Superior temporal gyrus (tissue), 1 donor: ENCODE results near the gene ZNF536.
"Not testable (repeated sequence)": the region's sequence is repeated elsewhere in the genome, so short reads cannot be mapped to it uniquely, and the experiment has no call there.

ENCODE experiments used
- DNase-seq: peaks from one replicate; pipeline ENCODE4 v3.0.0-alpha.2; 2016; ENCODE audit errors: extremely low spot score

Gene ZNF536

DNA sequence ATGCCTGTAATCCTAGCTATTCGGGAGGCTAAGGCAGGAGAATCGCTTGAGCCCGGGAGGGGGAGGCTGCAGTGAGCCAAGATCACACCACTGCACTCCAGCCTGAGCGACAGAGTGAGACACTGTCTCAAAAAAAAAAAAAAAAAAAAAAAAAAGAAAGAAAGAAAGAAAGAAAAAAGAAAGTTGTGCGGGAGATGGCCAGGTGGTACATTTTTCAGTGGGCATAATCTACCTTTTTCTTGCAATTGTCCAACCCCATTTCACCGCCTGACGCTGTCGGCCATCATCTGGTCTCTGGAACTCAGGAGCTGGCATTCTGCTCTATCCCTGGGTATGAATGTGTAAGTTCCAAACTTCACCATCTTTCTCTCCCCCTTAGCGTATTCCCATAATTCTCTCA is 73.9 kb downstream of the ZNF536 start:
- not testable (repeated sequence) for DNase-seq

DNA sequence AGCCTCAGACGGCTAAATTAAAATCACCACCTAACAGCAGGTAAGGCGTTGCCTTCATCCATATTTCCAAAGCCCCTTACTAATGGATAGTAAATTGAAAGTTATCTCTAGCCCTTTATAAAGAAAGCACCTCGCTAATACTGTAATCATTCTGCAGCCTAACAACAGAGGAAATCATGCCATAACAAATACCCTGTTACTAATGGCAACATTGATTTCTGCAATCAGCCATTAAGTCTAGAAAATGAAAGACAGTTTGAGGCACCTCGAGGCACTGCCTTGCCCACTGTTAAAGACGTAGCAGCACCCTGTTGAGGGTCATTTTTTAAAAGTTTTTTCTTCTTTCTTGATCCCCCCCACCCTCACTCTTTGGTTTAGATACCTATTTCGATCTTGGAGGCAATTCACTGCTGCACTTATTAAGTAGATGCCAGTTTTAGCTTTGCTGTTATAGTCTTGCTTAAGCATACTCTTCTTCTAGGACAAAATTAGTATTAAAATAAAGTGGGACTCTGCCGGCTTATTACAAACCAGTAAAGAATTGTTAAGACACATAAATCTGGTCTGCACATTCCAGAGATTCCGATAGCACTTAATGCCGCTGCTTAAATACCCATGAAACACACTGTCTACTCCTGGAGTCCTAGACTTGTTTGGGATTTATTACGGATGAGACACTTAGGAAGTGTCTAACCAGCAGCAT is 74.8 kb downstream of the ZNF536 start:
- no peak for DNase-seq

DNA sequence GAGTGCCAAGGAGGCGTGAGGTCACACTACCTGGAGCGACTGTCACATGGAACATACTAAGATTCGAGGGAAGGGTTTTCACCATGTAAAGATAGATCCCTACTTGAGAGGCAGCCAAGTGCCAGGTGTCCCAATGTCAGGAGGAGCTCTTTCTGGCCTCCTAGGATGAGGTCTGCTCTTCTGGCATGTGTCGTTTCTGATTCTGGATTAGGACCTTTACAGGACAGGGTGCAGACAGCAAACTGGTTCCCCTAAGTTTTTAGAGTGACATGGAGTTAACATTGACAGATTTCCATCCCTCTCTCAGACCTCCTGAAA is 75.3 kb downstream of the ZNF536 start:
- no peak for DNase-seq

DNA sequence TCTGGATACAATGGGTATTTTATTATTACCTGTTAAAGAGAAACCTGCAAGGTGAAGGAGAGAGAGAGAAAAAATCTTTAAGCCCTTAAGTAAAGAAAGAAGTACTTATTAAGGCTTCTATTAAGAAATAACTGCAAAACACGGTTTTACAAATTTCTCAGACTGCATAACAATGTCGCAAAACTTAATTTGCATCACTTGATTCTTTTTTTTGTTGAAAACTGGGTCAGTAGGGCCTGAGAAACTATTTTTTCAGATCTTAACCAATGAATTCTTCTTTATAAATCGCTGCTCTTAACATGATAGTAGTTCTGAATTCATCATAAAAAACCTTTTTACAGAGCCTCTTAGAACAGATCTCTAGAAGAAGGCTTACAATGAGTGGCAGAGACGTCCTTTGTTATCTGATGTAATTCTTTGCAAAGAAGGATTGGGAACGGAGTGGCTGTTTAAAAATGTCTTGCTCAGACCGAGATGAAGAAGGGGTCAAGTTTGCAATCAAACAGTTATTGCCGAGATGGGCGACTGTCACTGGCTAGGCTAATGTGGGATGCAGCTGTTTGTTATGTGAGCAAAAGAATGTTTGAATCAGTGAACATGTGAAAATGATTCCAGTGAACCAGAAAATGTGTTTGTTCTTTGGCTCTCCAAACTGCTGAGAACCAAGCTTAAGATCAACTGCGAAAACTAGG is 76.3 kb downstream of the ZNF536 start:
- DNase-seq = peak; percentile 44

DNA sequence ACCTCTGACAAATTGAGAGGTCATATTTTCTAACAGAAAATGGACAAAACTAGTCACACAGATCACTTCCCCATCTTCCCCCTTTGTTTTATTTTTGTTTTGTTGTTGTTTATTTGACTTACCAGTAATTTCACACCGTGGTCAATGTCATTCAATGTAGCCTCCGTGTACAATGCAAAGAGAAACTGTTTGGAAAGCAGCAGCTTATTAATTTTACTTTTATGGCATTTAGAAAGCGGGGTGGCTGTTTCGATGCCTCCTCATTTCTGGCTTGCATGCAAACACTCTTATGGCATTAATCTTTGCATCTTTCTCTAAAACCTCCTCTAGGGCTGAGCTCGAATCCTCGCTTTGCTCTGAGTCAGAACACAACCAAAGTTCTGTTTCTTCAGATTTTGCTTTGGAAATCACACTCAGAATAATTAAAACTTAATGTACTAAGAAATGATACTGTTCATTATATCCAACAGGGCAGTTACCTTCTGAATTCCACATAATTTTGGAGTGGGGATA is 77.0 kb downstream of the ZNF536 start:
- DNase-seq = no peak

DNA sequence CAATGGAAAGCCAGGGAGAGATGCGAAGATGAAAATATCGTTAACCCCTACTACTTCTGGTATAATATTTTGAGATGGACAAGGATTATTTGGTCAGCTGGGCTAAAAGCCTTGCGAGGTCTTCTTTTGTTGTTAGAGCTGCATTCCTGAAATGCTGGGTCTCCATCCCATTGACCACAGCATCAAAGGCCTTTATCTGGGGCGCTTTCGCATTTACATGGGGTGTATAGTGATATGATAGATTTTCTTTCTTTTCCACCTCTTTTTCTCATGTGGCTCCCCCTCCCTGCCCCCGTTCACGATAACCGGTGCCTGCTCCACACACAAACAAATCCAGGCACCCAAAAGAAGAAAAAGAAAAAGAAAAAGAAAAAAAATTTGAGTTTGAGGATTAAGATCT is 77.5 kb downstream of the ZNF536 start:
- no peak for DNase-seq

DNA sequence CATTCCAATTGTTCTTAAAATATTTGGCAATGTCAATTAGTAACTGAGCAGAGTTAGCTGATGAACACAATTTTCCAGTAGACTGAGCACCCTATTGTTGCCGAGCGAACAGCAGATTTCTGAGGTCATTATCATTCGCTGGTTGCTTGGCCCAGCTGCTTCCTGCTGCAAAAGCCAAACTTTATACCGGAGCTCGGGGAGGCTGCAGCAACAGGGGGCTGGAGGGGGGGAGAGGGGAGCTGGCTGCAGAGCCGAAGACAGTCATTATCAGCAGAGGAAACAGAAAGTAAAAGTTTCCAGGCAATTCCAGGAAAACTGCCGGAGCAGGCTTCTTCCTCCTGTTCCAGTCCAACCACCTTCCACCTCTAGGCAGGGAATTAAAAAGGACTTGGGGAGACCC is 77.9 kb downstream of the ZNF536 start:
- DNase-seq = peak; percentile 79

DNA sequence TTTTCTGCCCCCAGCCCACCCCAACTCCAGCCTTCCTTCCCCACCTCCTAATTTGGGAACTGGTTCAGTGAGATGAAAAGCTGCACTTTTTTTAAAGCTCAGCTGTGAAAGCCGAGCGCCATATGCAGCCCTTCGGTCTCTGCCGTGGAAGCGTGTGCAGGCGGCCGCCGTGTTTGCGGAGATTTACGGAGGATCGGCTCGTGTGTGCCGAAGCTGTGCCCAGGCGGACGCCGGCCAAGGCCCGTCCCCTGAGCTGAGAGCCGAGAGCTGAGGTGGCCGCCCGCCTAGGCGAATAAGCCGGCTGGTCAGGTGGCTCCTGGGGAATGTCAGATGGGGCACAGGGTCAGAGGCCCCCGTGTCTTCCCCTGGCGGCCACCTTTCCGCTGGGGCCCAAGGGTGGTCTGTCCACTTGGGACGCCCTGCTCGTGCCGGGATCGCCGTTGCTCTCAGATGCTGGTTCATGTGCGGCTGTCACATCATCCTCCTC is 78.7 kb downstream of the ZNF536 start:
- DNase-seq = no peak

DNA sequence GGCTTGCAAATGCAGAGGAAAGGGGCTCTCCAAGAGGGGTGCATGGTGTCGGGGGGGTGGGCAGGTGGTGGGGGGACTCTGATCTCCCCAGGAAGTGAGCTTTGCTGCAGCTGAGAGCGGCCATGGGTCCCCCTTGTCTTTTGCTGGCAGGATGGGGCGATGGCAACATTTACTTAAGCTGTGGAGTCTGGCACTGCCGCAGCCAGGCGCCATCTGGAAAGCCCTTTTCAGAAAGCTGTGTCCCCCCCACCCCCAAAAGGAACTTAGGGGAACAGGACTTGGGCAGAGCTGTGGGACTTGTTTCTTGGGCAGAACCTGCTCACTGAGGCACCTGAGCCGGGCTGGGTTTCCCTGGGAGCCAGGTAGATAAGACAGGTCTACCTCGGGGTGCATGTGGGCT is 80.7 kb downstream of the ZNF536 start:
- no peak for DNase-seq

DNA sequence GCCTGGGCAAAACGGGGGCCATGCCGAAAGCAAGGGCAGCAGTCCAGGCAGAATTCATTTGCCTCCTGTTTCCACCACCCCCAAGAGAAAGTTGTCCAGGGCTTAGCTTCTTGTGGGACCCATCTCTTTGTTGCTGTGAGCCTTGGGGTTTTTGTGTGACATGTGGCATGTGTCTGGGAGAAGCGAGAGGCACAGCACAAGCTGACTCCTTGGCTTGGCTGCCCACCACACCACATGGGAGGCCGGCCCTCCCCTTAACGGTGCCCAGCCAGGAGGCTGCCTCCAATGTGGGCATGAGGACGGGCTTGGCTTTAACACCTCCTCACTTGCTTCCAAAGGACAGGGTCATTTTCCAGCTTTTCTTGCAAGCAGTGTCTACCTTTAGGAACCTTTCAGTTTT is 81.6 kb downstream of the ZNF536 start:
- no peak for DNase-seq

DNA sequence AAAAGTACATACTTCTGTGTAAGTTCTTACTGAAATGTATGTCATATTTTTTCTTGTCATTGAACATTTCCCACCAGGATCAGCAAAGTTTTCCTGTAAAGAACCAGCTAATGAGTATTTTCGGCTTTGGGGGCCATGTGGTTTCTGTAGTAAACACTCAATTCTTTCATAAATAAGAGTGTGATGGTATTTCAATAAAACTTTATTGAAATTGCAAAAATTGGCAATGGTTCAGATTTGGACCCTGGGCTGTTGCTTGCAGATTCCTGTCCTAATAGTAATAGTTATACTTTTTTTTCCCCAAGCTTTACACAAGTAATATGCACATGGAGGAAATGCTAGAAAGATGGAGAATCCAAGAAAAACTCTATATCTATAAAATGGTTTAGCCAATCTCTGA is 83.7 kb downstream of the ZNF536 start:
- DNase-seq = no peak

DNA sequence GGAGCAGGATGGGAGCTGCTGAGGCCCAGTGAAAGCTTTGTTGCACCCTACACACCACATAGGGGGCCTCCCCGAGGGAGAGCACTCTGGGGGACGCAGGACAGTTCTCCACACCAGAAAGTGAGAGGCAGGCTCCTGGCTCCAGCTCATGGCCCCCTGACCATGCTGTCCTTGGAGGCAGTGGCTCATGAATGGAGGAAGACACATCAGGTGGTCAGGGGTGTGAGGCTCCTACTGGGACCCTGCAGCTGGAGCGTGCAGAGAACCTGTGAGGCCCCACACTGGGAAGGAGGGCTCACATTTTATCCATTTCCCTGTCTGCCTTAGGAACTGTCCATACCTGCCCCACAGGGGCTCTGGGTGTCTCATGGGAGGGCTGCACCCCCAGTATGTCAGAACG is 85.3 kb downstream of the ZNF536 start:
- no peak for DNase-seq

DNA sequence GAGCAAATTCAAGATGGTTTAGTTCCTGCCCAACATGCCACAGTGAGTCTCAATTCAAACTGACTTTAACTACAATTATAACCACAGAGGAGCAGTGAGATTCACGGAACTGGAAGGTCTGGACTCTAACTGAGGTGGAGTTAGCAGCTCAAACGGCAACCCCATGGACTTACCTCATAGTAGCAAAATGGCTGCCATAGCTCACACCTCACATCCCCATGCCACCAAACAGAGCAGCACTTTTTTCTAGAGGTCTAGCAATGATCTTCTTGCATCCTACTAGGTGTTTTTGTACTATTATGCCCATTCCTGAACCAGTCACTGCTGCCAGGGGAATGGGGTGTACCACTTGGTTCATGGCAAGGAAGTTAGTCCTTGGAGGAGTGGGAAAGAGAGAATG is 87.7 kb downstream of the ZNF536 start:
- no peak for DNase-seq

DNA sequence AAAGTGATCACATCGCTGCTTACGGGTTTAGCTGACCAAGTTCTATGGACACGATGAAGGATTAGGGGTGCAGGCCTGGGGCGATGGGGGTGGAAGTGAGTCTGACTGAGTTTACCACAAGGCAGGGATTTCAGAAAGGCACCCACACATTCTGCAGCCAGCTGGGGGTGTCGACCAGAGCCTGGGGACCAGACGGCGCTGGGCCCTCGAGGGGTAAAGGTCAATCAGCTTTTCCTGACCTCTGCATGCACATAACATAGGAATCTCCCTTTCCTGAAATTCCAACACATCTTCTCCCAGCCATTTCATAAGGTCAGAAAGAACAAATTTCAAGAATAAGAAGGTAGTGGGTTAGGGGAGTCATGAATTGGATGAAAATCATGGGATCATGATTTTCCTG is 92.0 kb downstream of the ZNF536 start:
- no peak for DNase-seq

DNA sequence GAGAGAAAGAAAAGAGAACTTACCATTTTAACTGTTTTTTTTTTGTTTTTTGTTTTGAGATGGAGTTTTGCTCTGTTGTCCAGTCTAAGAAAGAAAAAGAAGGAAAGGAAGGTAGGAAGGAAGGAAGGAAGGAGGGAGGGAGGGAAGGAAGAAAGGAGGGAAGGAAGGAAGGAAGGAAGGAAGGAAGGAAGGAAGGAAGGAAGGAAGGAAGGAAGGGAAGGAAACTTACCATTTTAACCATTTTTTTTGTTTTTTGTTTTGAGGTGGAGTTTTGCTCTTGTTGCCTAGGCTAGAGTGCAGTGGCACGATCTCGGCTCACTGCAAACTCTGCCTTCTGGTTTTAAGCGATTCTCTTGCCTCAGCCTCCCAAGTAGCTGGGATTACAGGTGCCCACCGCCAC is 94.4 kb downstream of the ZNF536 start:
- not testable (repeated sequence) for DNase-seq

DNA sequence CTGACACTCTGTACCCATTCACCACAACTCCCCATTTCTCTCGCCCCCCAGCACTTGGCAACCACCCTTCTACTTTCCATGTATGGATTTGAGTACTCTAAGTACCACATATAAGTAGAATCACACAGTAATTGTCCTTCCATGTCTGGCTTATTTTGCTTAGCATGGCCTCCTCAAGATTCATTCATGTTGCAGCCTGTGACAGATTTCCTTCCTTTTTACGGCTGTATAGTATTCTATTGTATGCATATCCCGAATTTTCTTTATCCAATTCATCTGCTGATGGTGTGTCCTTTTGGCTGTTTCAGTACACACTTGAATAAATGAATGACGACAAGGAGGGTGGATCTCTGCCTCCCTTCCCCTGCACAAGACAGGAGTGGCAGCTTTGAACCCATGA is 95.1 kb downstream of the ZNF536 start:
- DNase-seq = no peak

DNA sequence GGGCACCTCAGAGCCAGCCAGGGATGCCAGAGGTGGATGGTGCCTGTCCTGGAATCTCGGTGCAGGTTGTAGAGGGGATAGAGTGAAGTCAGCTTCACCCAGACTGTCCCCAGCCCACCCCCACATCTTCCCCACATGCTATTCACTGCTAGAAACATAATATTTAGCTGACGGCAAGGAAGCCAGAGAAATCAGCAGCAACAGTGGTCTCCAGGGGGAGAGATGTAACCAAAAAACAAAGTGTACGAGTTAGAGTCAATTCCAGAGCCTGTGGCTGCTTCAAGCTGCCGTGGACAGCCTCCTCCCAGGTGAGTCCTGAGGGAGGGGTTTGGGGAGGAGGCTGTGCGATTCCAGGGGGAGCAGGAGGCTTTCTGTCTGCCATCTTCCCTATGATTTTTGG is 97.6 kb downstream of the ZNF536 start:
- DNase-seq = no peak

DNA sequence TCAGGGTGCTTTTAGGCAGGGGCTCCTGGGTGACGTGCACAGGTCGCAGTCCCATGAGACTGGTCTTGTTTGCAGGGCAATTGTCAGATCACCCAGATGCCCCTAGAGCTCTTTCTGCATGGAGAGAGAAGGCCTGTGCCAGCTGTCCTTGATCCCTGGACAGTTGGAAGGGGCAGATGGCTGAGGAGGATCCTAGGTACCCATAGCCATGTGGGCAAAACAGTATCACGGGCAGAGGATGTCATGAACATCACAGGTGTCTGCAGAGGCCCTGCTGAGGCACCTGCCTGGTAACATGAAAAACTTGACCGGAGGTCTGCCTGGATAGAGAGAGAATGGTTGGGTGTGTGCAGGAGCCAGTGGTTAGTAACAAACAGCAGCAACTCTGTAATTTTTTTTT is 99.3 kb downstream of the ZNF536 start:
- DNase-seq = no peak

DNA sequence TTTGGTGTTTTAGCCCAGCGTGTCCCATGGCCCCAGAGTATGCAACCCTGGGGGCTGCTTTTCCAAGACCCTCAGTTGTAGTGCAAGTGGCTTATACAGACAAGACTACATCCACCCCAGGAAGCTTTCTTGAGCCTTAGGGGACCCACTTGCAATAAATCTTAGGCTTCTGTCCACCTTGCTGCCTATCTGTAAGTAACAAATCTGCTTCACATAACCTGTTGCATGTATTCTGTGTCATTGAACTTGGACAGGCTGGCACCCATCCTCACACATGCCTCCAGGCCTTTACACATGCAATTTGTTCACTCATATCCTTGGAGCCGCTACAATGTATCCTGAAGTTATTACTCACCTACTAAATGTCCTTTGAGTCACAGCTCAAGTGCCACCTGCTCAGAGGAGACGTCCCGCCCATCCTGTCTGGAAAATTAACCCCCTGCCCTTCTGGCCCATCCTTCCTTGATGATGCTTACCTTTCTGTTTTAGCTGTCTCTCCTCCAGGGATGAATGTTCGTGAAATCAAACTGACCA is 101.2 kb downstream of the ZNF536 start:
- no peak for DNase-seq

DNA sequence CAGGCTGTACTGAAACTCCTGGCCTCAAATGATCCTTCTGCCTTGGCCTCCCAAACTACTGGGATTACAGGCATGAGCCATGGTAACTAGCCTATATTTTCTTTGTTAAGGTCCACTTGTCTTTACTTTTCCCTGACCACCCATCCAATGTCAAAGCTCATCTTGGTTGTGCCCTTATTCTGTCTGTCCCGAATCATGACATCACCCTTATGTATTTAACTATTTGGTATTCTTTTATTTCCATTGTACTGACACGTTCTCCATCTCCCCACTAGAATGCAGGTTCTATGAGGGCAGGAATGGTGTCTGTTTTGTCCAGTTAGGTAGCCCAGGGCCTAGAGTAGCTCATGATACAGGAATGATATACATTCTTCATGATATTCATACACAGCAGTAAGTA is 104.8 kb downstream of the ZNF536 start:
- no peak for DNase-seq

DNA sequence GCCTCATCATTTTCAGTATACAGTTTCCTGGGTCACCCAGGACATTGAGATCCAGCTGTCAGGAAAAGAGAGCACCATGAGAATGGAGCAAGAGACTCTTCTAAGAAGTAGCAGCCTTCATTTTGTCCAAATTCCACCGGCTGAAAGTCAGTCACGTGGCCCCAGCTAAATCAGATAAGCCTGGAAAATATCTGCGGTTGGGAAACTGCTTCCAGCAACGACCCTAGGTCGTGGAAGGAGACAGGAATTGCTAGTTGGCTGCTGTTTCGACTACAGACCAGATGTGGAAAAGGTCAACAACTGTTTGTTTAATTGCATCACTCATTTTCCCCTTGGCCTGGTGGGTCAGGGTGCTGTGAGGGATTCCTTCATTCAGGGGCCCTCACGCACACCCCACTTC is 107.0 kb downstream of the ZNF536 start:
- DNase-seq = no peak

DNA sequence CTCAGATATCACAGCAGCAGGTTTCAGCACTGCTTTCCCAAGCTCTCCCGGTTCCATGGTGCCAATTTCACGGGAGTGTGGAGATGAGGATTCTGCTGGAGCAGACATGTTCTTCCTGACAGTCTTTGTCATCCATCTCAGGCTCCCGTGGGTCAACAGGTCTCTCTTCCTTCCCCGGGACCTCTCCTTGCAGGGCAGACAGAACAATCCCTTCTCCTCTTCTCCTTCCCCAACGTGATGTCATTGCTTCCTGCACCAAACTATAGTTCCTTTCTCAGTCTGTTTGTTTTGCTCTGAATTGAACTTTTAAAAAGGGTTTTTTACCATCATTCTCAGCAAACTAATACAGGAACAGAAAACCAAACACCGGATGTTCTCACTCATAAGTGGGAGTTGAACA is 107.9 kb downstream of the ZNF536 start:
- DNase-seq = no peak

DNA sequence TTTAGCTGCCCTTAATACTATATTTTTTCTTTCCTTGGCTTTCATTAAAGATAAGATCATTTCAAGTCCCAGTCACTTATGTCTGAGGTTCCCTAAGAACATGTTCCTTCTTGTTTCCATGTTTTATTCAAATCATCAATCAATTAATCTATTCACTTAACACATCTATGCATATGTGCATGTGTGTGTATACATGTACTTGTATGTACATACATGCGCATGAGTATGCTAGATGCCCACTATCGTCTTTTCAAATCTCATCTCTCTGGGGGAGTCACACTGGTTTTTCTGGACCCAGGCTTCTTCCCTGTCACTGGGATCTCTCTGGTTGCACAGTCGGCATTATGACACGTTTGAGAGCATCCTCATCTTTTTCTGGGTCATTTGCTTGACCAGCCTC is 108.9 kb downstream of the ZNF536 start:
- DNase-seq = no peak
